Trophoblast cell (in vitro differentiated cells and primary cell): Measurements from ENCODE around the gene OR4C3.
"Not testable (repeated sequence)": the region's sequence is repeated elsewhere in the genome, so short reads cannot be mapped to it uniquely, and the experiment has no call there.

Experiments used
- DNase-seq, 2 donors: peaks; one replicate each; pipeline ENCODE4 v3.0.0-alpha.2; 2016
- H2AFZ ChIP-seq: 2 replicates; pipeline ENCODE4 v1.6.1; 2013; ENCODE audit warnings: low read length, moderate library complexity, mild to moderate bottlenecking; ENCODE audit not compliant: insufficient read depth, poor library complexity
- H2AK5ac ChIP-seq: 2 replicates; pipeline ENCODE4 v1.6.1; 2013; ENCODE audit warnings: mild to moderate bottlenecking, low read length
- H2BK120ac ChIP-seq: 2 replicates; pipeline ENCODE4 v1.6.1; 2013; ENCODE audit warnings: low read length, mild to moderate bottlenecking, moderate library complexity; ENCODE audit not compliant: insufficient read depth, poor library complexity
- H2BK12ac ChIP-seq: 2 replicates; pipeline ENCODE4 v1.6.1; 2013; ENCODE audit warnings: mild to moderate bottlenecking, low read length, moderate library complexity
- H2BK5ac ChIP-seq: 2 replicates; pipeline ENCODE4 v1.6.1; 2013; ENCODE audit warnings: low read length, low read depth, moderate library complexity, mild to moderate bottlenecking; ENCODE audit not compliant: poor library complexity
- H3K14ac ChIP-seq: 2 replicates; pipeline ENCODE4 v1.6.1; 2013; ENCODE audit warnings: mild to moderate bottlenecking, low read length
- H3K18ac ChIP-seq: 2 replicates; pipeline ENCODE4 v1.6.1; 2013; ENCODE audit warnings: mild to moderate bottlenecking, low read length
- H3K23ac ChIP-seq: 2 replicates; pipeline ENCODE4 v1.6.1; 2013; ENCODE audit warnings: low read length
- H3K27ac ChIP-seq: 2 replicates; pipeline ENCODE4 v1.5.1; 2013; ENCODE audit warnings: low read depth, mild to moderate bottlenecking, inconsistent platforms, low read length, moderate library complexity
- H3K27me3 ChIP-seq: 2 replicates; pipeline ENCODE4 v1.6.1; 2013; ENCODE audit warnings: inconsistent platforms, mild to moderate bottlenecking, low read length, moderate library complexity; ENCODE audit not compliant: insufficient read depth
- H3K36me3 ChIP-seq, 2 experiments: 1 replicate in 1 of 2; 2 replicates in 1 of 2; pipeline ENCODE4 v1.6.1; 2013; ENCODE audit warnings: low read length in 2 of 2, mild to moderate bottlenecking in 2 of 2, moderate library complexity in 1 of 2; ENCODE audit not compliant: insufficient read depth in 2 of 2, control insufficient read depth in 1 of 2
- H3K4ac ChIP-seq: 2 replicates; pipeline ENCODE4 v1.6.1; 2013; ENCODE audit warnings: low read depth, mild to moderate bottlenecking, low read length, moderate library complexity
- H3K4me1 ChIP-seq, 2 experiments: 1 replicate in 1 of 2; 2 replicates in 1 of 2; pipeline ENCODE4 v1.6.1; 2013; ENCODE audit warnings: low read length in 2 of 2, mild to moderate bottlenecking in 2 of 2, moderate library complexity in 1 of 2; ENCODE audit not compliant: insufficient read depth in 2 of 2, control insufficient read depth in 1 of 2
- H3K4me2 ChIP-seq: 2 replicates; pipeline ENCODE4 v1.6.1; 2013; ENCODE audit warnings: inconsistent platforms, mild to moderate bottlenecking, low read length, moderate library complexity
- H3K4me3 ChIP-seq: 2 replicates; pipeline ENCODE4 v1.5.1; 2013; ENCODE audit warnings: mild to moderate bottlenecking, low read depth, low read length, inconsistent platforms
- H3K79me1 ChIP-seq: one replicate; pipeline ENCODE4 v1.6.1; 2013; ENCODE audit warnings: low read length
- H3K79me2 ChIP-seq: 2 replicates; pipeline ENCODE4 v1.6.1; 2013; ENCODE audit warnings: low read length, mild to moderate bottlenecking; ENCODE audit not compliant: control insufficient read depth, insufficient read depth, poor library complexity
- H3K9ac ChIP-seq: 2 replicates; pipeline ENCODE4 v1.6.1; 2013; ENCODE audit warnings: mild to moderate bottlenecking, low read length
- H3K9me3 ChIP-seq: 2 replicates; pipeline ENCODE4 v1.6.1; 2013; ENCODE audit warnings: low read depth, mild to moderate bottlenecking, control low read depth, inconsistent platforms, low read length; ENCODE audit not compliant: insufficient read depth
- H4K12ac ChIP-seq: 2 replicates; pipeline ENCODE4 v1.6.1; 2013; ENCODE audit warnings: low read depth, mild to moderate bottlenecking, low read length, moderate library complexity
- H4K8ac ChIP-seq: 2 replicates; pipeline ENCODE4 v1.6.1; 2013; ENCODE audit warnings: low read depth, mild to moderate bottlenecking, low read length, moderate library complexity
- H4K91ac ChIP-seq: one replicate; pipeline ENCODE4 v1.6.1; 2013; ENCODE audit warnings: low read depth, mild to moderate bottlenecking, low read length, moderate library complexity
- WGBS: extraction: QIAGEN DNeasy Blood & Tissue Kit; methylation state at CpG from one replicate; pipeline ENCODE4 v1.1.7; 2013; ENCODE audit warnings: missing lambda C conversion rate; ENCODE audit not compliant: insufficient read length, insufficient coverage; ENCODE audit errors: extremely low coverage; 5-methylcytosine and 5-hydroxymethylcytosine counted together

Gene OR4C3

DNA sequence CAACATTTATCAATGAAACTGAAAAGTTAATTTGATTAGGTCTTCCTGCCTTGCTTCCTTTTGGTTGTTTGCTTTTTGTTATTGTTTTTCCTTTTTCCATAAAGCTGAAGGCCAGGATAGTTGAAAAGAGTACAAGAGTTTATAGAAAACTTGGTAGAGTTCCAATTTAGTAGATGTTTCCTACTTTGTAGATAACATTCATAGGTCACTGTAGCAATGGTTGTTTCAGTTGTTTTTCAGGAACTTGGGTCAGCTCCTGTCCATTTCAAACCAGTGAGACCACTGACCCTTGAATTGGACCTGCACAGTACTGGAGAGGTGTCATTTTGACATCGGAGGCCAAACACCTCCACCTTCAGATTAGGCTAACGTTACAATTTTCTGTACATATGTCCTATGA, 4.9 kb upstream of the OR4C3 start:
- H4K12ac ChIP-seq, H3K4me1 ChIP-seq, H3K18ac ChIP-seq, H2AK5ac ChIP-seq, H3K23ac ChIP-seq, H3K4me3 ChIP-seq, H2BK5ac ChIP-seq, H4K91ac ChIP-seq, H3K79me2 ChIP-seq, H3K4me2 ChIP-seq, H2BK12ac ChIP-seq, H3K27me3 ChIP-seq, DNase-seq, H3K36me3 ChIP-seq, H3K4ac ChIP-seq, H3K9ac ChIP-seq, H3K14ac ChIP-seq, H4K8ac ChIP-seq, H3K27ac ChIP-seq, H2AFZ ChIP-seq, H3K79me1 ChIP-seq, H2BK120ac ChIP-seq: not testable (repeated sequence)
- peaks cover 15% of the 10 kb centered on the region for H3K9me3 ChIP-seq
- no CpG with 5 or more reads among the region's 2 CpGs for WGBS

DNA sequence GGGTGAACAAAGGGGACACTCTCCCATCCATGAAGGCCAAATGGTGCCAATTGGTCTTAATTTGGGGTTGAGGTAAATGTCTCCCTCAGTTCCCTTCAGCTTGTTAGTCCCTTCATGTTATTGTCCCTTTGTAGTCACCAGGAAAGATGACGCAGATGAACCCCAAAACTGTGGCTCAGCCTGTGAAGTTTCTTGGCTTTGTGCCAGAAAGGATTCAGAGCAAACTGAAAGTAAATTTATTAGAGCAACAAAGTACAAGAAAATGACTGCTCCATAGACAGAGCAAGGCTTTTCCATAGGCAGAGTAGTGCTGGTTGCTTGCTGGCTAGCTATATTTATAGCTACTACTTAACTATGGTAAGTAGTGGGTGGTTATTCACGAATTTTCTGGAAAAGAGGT, 16.7 kb downstream of the OR4C3 start:
- no peaks in the 10 kb centered on the region for H3K27me3 ChIP-seq
- H3K9ac ChIP-seq: no peak overlapping the region
- no peak overlapping the region for H3K23ac ChIP-seq
- H3K79me1 ChIP-seq: no peaks in the 10 kb centered on the region
- H3K79me2 ChIP-seq: no peaks in the 10 kb centered on the region
- no peaks in the 10 kb centered on the region for H3K36me3 ChIP-seq
- peaks cover 14% of the 10 kb centered on the region for H3K9me3 ChIP-seq
- no peak overlapping the region for H4K12ac ChIP-seq
- H3K4me3 ChIP-seq: no peak overlapping the region
- H3K4me1 ChIP-seq: no peaks in the 10 kb centered on the region
- no peak for DNase-seq
- H2AFZ ChIP-seq: no peak overlapping the region
- H4K91ac ChIP-seq: no peak overlapping the region
- no peak overlapping the region for H4K8ac ChIP-seq
- H3K18ac ChIP-seq: no peak overlapping the region
- no peak overlapping the region for H3K27ac ChIP-seq
- H3K4ac ChIP-seq: no peak overlapping the region
- H2BK5ac ChIP-seq: no peak overlapping the region
- no peak overlapping the region for H2BK12ac ChIP-seq
- no peak overlapping the region for H2AK5ac ChIP-seq
- no peak overlapping the region for H3K14ac ChIP-seq
- WGBS: no CpG with 5 or more reads among the region's 2 CpGs
- no peak overlapping the region for H3K4me2 ChIP-seq
- H2BK120ac ChIP-seq: no peak overlapping the region

DNA sequence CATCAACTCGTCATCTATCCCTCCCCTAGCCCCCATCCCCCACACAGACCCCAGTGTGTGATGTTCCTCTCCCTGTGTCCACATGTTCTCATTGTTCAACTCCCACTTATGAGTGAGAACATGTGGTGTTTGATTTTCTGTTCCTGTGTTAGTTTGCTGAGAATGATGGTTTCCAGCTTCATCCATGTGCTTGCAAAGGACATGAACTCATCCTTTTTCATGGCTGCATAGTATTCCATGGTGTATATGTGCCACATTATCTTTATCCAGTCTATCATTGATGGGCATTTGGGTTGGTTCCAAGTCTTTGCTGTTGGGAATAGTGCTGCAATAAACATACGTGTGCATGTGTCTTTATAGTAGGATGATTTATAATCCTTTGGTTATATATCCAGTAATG, 17.8 kb downstream of the OR4C3 start:
- H4K8ac ChIP-seq, H3K23ac ChIP-seq, H3K36me3 ChIP-seq, H3K4me1 ChIP-seq, H3K4ac ChIP-seq, DNase-seq, H3K79me2 ChIP-seq, H3K27ac ChIP-seq, H3K4me2 ChIP-seq, H2BK5ac ChIP-seq, H4K12ac ChIP-seq, H2BK120ac ChIP-seq, H4K91ac ChIP-seq, H3K4me3 ChIP-seq, H3K27me3 ChIP-seq, H3K18ac ChIP-seq, H2BK12ac ChIP-seq, H3K79me1 ChIP-seq, H3K9ac ChIP-seq, H2AFZ ChIP-seq, H3K14ac ChIP-seq, H2AK5ac ChIP-seq: not testable (repeated sequence)
- H3K9me3 ChIP-seq: peaks cover 12% of the 10 kb centered on the region
- WGBS: no CpG with 5 or more reads among the region's 2 CpGs

DNA sequence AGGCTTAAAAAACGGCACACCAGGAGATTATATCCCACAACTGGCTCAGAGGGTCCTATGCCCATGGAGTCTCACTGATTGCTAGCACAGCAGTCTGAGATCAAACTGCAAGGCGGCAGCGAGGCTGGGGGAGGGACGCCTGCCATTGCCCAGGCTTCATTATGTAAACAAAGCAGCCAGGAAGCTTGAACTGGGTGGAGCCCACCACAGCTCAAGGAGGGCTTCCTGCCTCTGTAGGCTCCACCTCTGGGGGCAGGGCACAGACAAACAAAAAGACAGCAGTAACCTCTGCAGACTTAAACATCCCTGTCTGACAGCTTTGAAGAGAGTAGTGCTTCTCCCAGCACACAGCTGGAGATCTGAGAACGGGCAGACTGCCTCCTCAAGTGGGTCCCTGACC, 21.6 kb downstream of the OR4C3 start:
- H2AK5ac ChIP-seq, DNase-seq: not testable (repeated sequence)
- WGBS: no CpG with 5 or more reads among the region's 5 CpGs

More for the DNA sequence above, 21.6 kb downstream of the OR4C3 start:
- not testable (repeated sequence) for H3K27me3 ChIP-seq, H2AFZ ChIP-seq, H3K79me2 ChIP-seq, H3K9ac ChIP-seq, H3K4me2 ChIP-seq, H4K8ac ChIP-seq, H4K12ac ChIP-seq, H2BK120ac ChIP-seq, H4K91ac ChIP-seq, H2BK5ac ChIP-seq, H3K79me1 ChIP-seq, H3K23ac ChIP-seq, H2BK12ac ChIP-seq, H3K14ac ChIP-seq, H3K9me3 ChIP-seq, H3K4ac ChIP-seq, H3K4me3 ChIP-seq, H3K36me3 ChIP-seq, H3K27ac ChIP-seq, H3K4me1 ChIP-seq, H3K18ac ChIP-seq
